Heart left ventricle (tissue), 13 donors: ENCODE data around the gene SPRY2.

Source experiments
- POLR2A ChIP-seq, 2 donors: fragments of 450-650 bp; IDR thresholded peaks; one replicate each; pipeline ENCODE4 v1.6.1; 2017; ENCODE audit warnings: antibody characterized with exemption in 2 of 2, mild to moderate bottlenecking in 2 of 2, moderate library complexity in 2 of 2
- TF ChIP-seq, protein P1 (sequence below), 12 donors: fragments of 200-600 bp; sonication (generic) in 4 of 12; IDR thresholded peaks; one replicate each; pipeline versions ENCODE4 v1.5.0 to v1.8.0; 2018 to 2022; ENCODE audit warnings: antibody characterized with exemption in 12 of 12, mild to moderate bottlenecking in 5 of 12
- donor health status: ischemic (EF 13 %, LVEDD 7.1; RV severe dilation, severe dysfunction).
- donor health status: DM: no; HTN: yes; CAD: no.
- donor health status: DM: no; HTN: no; CAD: no.
- donor health status: ischemic (EF 25% LVEDD 6.9; RV normal size, moderate dysfunction).
- donor health status: ischemic (EF 25% LVEDD 5.7; RV mildly dilated, moderate dysfunction).
- donor health status: ischemic (EF 35%, LVEDD 5.7; RV mildly dilated, moderate dysfunction).
- donor health status: nonischemic (EF 11% LVEDD 7.7; RV severe dilation, severe dysfunction).
- donor health status: DM: yes; HTN: yes; CAD: no.
- donor health status: PGD.
- donor health status: ischemic (EF 29% LVEDD 5.4; RV normal size, mild dysfunction).
- donor health status: nonischemic (EF 23%, LVEDD 6.1; RV moderate dilation, normal function).

DNA sequence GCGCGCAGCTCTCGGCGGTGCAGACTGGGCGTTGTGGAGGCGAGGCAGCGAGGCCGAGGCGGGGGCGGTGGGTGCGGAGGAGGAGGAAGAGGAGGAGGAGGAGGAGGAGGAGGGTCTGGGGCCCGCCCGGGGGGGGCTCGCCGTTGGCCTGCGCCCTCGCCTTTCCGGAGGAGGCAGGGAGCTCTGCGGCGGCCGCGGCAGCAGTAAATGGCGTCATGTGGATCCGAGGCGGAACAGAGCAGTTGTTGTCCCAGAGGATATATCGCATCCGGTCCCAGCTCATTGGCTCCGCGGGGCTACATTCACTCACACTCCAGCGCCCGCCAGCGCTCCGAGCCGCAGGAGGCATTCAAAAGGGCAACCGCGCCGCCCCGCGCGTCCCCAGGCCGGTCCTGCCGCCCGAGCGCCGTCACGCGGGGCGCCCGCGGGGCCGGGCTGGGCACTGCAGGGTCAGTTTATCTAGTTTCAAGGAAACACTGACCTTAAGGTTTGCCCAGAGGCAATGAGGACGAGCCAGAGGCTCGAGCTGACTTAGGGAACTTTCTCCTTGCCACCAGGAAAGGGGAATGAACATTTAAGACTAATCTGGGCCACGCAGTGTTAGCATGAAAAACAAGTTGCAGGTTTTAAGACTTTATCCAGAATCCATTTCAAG is at the start of gene SPRY2:
- TF ChIP-seq, protein P1, sequence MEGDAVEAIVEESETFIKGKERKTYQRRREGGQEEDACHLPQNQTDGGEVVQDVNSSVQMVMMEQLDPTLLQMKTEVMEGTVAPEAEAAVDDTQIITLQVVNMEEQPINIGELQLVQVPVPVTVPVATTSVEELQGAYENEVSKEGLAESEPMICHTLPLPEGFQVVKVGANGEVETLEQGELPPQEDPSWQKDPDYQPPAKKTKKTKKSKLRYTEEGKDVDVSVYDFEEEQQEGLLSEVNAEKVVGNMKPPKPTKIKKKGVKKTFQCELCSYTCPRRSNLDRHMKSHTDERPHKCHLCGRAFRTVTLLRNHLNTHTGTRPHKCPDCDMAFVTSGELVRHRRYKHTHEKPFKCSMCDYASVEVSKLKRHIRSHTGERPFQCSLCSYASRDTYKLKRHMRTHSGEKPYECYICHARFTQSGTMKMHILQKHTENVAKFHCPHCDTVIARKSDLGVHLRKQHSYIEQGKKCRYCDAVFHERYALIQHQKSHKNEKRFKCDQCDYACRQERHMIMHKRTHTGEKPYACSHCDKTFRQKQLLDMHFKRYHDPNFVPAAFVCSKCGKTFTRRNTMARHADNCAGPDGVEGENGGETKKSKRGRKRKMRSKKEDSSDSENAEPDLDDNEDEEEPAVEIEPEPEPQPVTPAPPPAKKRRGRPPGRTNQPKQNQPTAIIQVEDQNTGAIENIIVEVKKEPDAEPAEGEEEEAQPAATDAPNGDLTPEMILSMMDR (IDR thresholded peaks at IDR 0.05) = peak in 7 of 12 donors; percentile 9 to 47 (median 25)
- TF ChIP-seq POLR2A (IDR thresholded peaks at IDR 0.05) = peak; percentile 38 to 95
